NCI-H1694 (cell line): ENCODE measurements around the gene ARHGEF5.
A peak's percentile ranks its signal among the peaks of the same experiment; 100 is the strongest.
"Not testable (repeated sequence)": the region's sequence is repeated elsewhere in the genome, so short reads cannot be mapped to it uniquely, and the experiment has no call there.

Experiments
- DNase-seq: peaks from one replicate; lab custom pipeline; 2025; lab: John Stamatoyannopoulos, UW

ARHGEF5 gene

GRCh38 chr7:144384071-144384470 lies 28.9 kb downstream of the ARHGEF5 start:
- DNase-seq = no peak

DNA sequence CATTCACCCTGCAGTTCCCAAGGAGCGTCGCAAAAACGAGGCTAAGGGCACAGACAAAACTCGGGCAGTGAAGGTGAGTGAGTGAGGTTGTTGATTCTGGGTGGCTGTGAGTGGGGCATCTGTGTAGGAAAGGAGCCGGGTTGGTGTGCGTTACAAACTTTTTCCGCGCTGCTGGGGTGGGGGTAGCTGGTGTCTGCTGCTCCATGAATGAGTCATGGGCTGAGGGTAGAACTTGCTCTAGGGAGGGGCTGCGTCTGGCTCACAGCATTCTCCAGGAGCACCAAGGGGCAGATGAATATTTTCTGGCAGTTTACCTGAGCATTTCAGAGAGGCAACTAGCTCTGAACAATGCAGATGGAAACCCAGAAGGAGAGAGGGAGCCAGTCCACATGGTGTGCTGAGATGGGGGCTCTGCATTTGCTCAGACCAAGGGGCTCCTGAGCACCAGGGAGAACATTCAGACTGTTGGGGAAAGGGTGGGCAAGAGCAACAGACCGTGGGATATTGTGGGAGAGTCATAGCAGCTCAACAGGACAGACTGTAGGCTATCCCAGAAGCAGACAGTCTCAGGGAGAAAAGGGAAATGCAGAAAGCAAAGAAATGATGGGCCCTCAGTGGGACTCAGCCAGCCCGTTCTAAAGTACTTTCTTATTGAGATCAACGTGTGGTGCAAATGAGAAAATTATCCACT lies 29.5 kb downstream of the ARHGEF5 start:
- DNase-seq = no peak

- DNase-seq = no peak
Measured at GRCh38 chr7:144386741-144387140, 31.5 kb downstream of the ARHGEF5 start.

- DNase-seq = no peak
Measured at GRCh38 chr7:144388950-144389349, 33.7 kb downstream of the ARHGEF5 start.

- DNase-seq = no peak
Measured at GRCh38 chr7:144390481-144390880, 35.3 kb downstream of the ARHGEF5 start.

GRCh38 chr7:144391014-144391413 lies 35.8 kb downstream of the ARHGEF5 start:
- DNase-seq = no peak

DNA sequence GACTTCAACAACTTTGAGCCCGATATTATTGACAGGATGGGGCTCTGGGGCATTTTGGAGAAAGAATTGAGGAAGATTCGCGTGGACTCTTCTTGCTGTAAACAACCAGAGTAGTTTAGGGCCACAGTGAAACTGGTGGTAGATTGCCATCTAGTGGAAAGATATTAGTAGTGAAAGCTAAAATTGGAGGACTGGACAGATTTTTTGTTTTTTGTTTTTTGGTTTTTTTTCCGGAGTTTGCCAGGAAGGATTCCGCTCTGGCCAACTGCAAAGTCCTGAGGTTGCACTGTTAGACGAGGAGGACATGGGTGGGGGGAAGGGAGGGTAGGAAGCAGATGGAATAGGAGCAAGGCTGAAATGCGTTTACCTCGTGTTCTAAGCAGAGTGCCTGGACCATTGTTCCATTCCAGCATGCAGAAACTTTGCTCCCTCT lies 36.6 kb downstream of the ARHGEF5 start:
- DNase-seq = peak; percentile 68

GRCh38 chr7:144397086-144397485 lies 41.9 kb downstream of the ARHGEF5 start:
- no peak for DNase-seq

DNA sequence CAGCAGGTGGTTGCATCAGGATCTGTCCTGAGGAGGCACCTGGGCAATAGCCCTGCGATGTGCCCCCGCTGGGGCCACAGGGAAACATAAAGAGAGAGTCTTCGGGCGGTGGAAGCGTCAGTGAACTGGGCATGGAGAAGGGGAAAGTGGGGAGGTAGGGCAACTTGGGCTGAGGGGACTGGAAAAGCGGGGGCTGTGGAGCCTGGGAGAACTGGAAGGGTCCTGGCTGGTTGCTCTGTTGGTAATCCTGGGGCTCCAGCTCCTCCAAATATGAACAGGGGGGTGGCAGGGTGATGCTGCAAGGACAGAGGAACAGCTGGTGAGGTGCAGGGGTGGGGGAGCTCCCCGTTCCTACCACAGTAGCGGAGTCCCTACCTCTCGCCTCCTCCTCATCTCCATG lies 43.1 kb downstream of the ARHGEF5 start:
- no peak for DNase-seq

GRCh38 chr7:144398911-144399310 lies 43.7 kb downstream of the ARHGEF5 start:
- DNase-seq = no peak

GRCh38 chr7:144399946-144400345 lies 44.7 kb downstream of the ARHGEF5 start:
- no peak for DNase-seq

- no peak for DNase-seq
Measured at GRCh38 chr7:144401490-144401889, 46.3 kb downstream of the ARHGEF5 start.

GRCh38 chr7:144403102-144403501 lies 47.9 kb downstream of the ARHGEF5 start:
- no peak for DNase-seq

DNA sequence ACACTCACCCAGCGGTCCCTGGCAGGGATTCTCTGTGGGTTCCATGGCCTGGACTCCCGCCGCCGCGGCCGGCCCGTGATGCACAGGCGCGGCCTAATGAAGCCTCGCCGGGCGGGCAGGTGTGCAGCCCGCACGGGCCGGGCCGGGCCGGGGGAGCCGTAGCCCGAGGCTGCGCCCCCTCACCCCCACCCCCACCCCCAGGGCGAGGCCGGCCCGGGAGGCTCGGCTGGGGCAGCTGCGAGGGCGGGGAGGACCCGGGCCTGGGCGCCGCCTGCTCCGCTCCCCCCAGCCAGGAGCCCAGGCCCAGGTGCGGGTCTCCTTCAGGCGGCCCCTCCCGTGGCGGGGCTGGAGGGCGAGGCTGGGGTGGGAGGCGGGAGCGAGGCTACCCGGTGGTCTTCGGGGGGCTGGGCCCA lies 48.5 kb downstream of the ARHGEF5 start, which contains the start of gene NOBOX:
Gene NOBOX (minus strand): TSS at position 45 of the 413 bp plus-strand sequence.
- DNase-seq = no peak

GRCh38 chr7:144404946-144405345 lies 49.7 kb downstream of the ARHGEF5 start:
- no peak for DNase-seq

DNA sequence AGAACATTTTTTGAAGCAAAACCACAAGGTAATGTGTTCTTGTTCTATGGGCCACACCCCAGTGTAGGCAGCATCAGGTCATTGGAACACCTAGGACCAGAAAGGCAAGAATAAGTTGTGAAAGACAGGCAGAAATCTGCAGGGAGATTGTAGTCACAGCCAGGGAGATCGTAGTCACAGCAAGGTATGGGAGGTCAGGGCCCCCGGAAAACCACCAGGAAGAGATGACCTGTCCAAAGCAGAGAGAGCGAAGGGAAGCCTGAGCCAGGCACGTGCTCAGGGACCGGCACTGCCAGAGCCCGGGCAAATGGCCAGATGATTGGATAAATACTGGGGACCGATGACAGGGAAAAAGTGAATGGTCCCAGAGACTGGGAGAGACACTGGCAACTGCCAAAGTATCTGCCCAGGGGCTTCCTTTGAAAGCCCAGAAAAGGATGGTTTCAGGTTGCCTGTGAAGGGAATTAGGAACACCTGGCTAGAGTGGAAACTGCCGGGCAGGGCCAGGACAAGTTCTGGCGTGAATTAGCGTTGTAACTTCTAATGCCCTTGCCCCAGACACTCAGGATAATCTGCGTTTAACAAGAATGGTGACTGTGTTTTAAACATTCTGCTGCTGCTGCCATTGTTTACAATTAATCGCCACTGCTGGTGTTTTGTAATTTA lies 52.2 kb downstream of the ARHGEF5 start:
- DNase-seq = no peak

GRCh38 chr7:144408121-144408520 lies 52.9 kb downstream of the ARHGEF5 start:
- DNase-seq = no peak

DNA sequence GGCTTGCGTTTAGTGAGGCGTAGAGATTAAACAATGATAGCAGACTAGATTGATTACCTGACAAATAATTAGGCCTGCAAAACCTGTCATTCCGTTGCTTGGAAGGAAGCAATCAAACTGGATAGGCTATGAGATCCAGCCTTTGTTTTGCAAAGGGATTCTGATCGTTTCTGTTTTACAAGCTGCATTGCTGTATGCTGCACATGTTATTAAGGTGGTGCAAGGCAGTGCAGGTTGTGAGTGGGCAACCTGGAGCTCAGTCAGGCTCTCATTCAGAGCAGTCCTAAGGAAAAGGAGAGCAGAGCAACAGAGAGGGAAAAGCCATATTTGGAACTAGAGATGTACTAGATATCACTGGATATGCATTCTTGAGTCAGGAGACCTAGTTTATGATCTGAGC lies 55.2 kb downstream of the ARHGEF5 start:
- DNase-seq = no peak

GRCh38 chr7:144414815-144415214 lies 59.6 kb downstream of the ARHGEF5 start:
- no peak for DNase-seq

- no peak for DNase-seq
Measured at GRCh38 chr7:144415858-144416257, 60.7 kb downstream of the ARHGEF5 start.

- DNase-seq = no peak
Measured at GRCh38 chr7:144416341-144416740, 61.1 kb downstream of the ARHGEF5 start.

DNA sequence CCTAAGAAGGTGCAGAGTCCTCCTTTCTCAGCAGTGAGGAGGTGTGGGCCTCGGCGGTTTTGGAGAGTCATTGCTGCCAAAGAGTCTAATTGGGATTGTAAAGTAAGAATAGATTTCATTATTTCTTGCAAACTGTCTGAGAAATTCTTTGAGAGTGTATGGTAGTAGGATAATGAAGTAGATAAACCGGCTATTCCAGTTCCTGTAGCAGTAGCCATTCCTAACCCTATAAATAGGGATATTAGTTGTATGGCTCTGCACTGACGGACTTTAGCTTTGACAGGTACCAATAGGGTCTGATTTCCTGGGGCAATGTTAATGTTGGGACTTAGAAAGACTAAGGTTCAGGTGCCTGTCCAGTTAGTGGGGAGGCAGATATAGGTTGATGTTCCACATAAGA lies 63.7 kb downstream of the ARHGEF5 start:
- not testable (repeated sequence) for DNase-seq

DNA sequence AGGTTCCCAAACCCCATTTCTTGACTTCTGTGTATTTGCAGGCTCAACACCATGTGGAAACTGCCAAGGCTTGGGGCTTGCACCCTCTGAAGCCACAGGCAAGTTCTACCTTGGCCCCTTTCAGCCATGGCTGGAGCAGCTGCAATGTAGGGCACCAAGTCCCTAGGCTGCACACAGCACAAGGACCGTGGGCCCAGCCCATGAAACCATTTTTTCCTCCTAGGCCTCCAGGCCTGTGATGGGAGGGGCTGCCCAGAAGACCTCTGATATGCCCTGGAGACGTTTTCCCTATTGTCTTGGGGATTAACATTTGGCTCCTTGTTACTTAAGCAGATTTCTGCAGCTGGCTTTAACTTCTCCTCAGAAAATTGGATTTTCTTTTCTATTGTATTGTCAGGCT lies 72.3 kb downstream of the ARHGEF5 start:
- not testable (repeated sequence) for DNase-seq

DNA sequence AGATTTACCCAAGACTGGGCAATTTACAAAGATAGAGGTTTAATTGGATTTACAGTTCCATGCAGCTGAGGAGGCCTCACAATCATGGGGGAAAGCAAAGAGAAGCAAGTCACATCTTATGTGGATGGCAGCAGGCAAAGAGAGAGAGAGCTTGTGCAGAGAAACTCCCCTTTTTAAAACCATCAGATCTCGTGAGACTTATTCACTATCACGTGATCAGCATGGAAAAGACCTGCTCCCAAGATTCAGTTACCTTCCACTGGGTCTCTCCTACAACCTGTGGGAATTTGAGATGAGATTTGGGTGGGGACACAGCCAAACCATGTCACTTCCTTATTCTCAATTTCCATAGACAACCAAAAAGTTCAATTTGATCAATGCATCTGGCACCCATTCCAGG lies 73.2 kb downstream of the ARHGEF5 start:
- DNase-seq = no peak
